SU-DHL-6 (cell line): Measurements from ENCODE around the gene KIDINS220.

ENCODE experiments used
- H2AFZ ChIP-seq: fragments of 200-600 bp; sonication (generic); 2 replicates; pipeline ENCODE4 v1.6.1; 2014; ENCODE audit warnings: low read depth, mild to moderate bottlenecking, moderate library complexity, mixed read lengths, antibody characterized with exemption, low read length; ENCODE audit not compliant: severe bottlenecking
- H3F3A ChIP-seq: fragments of 200-600 bp; shearing (Covaris generic); 2 replicates; pipeline ENCODE4 v1.6.0; 2016; ENCODE audit warnings: antibody characterized with exemption, mild to moderate bottlenecking; ENCODE audit not compliant: insufficient read depth
- H3K27ac ChIP-seq: fragments of 200-600 bp; sonication (generic); 2 replicates; pipeline ENCODE4 v1.5.1; 2016; ENCODE audit warnings: low read depth, mild to moderate bottlenecking, low read length, moderate library complexity, mixed read lengths
- H3K27me3 ChIP-seq: fragments of 200-600 bp; sonication (generic), shearing (Covaris generic); 2 replicates; pipeline ENCODE4 v1.6.0; 2014; ENCODE audit warnings: mild to moderate bottlenecking, low read length
- H3K36me3 ChIP-seq: fragments of 200-600 bp; sonication (generic); 2 replicates; pipeline ENCODE4 v1.6.1; 2014; ENCODE audit warnings: mild to moderate bottlenecking, low read length, mixed read lengths
- H3K4me2 ChIP-seq: fragments of 300-600, 200-600 bp; shearing (Covaris generic), sonication (generic); 2 replicates; pipeline ENCODE4 v1.6.0; 2014; ENCODE audit warnings: low read length, low read depth, mild to moderate bottlenecking; ENCODE audit not compliant: poor library complexity, severe bottlenecking
- H3K4me3 ChIP-seq: fragments of 200-600 bp; sonication (generic); 2 replicates; pipeline ENCODE4 v1.5.1; 2014; ENCODE audit warnings: antibody characterized with exemption, low read length, mild to moderate bottlenecking, mixed read lengths; ENCODE audit not compliant: insufficient read depth, poor library complexity, severe bottlenecking
- H3K79me2 ChIP-seq: fragments of 200-600 bp; sonication (generic); 2 replicates; pipeline ENCODE4 v1.6.1; 2014; ENCODE audit warnings: mild to moderate bottlenecking, low read length, moderate library complexity; ENCODE audit not compliant: insufficient read depth
- H3K9ac ChIP-seq: fragments of 200-600 bp; sonication (generic); 2 replicates; pipeline ENCODE4 v1.7.0; 2014; ENCODE audit warnings: mild to moderate bottlenecking, low read length
- H3K9me2 ChIP-seq: fragments of 200-600 bp; sonication (generic); replicated peaks from 2 replicates; pipeline ENCODE4 v1.6.1; 2014; ENCODE audit warnings: low read length; ENCODE audit not compliant: insufficient read depth
- H3K9me3 ChIP-seq: fragments of 200-600 bp; sonication (generic); 2 replicates; pipeline ENCODE4 v1.6.1; 2014; ENCODE audit warnings: low read length, mixed read lengths; ENCODE audit not compliant: insufficient read depth
- H4K20me1 ChIP-seq: fragments of 200-600 bp; sonication (generic); 2 replicates; pipeline ENCODE4 v1.6.1; 2014; ENCODE audit warnings: low read depth, mild to moderate bottlenecking, antibody characterized with exemption, low read length, moderate library complexity, mixed read lengths
- EZH2phosphoT487 ChIP-seq: fragments of 200-600 bp; sonication (generic), shearing (Covaris generic); conservative IDR thresholded peaks from 2 replicates; pipeline ENCODE4 v1.6.1; 2018; ENCODE audit warnings: mild to moderate bottlenecking, antibody characterized with exemption, low read length, moderate library complexity, mixed read lengths
- TF ChIP-seq, protein P1 (sequence below): fragments of 200-600 bp; sonication (generic); IDR thresholded peaks from one replicate; pipeline ENCODE4 v1.5.1; 2017; ENCODE audit warnings: antibody characterized with exemption, mild to moderate bottlenecking, low read length, moderate library complexity; ENCODE audit not compliant: insufficient read depth, poor library complexity, severe bottlenecking

Gene KIDINS220

DNA sequence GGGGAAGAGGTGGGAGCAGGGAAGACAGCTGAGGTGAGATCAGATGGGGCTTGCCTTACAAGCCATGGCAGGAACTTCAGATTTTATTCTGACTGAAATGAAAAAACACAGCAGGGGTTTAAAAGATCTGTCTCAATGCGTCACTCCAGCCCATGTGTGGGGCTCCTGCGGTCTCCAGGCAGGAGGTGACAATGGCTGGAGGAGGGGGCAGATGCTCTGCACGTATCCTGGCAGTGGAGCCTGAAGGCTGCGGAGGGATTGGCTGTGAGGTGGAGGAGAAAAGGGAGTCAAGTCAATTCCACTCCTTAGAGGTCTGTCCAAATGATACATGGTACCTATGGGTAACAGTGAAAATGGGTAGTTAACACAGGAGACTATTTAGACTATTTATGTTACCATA, 40.5 kb upstream of the KIDINS220 start:
- Histone ChIP-seq H3K9ac (no peak overlapping the region), H2AFZ (no peak overlapping the region), H4K20me1 (no peaks in the 10 kb centered on the region), H3K79me2 (no peaks in the 10 kb centered on the region), H3K27ac (no peak overlapping the region), H3K4me3 (no peak overlapping the region), H3K4me2 (no peak overlapping the region), H3K27me3 (no peaks in the 10 kb centered on the region), H3K9me3 (no peaks in the 10 kb centered on the region), H3F3A (no peaks in the 10 kb centered on the region), H3K9me2 (no peaks in the 10 kb centered on the region), H3K36me3 (no peaks in the 10 kb centered on the region)
- TF ChIP-seq, protein P1, sequence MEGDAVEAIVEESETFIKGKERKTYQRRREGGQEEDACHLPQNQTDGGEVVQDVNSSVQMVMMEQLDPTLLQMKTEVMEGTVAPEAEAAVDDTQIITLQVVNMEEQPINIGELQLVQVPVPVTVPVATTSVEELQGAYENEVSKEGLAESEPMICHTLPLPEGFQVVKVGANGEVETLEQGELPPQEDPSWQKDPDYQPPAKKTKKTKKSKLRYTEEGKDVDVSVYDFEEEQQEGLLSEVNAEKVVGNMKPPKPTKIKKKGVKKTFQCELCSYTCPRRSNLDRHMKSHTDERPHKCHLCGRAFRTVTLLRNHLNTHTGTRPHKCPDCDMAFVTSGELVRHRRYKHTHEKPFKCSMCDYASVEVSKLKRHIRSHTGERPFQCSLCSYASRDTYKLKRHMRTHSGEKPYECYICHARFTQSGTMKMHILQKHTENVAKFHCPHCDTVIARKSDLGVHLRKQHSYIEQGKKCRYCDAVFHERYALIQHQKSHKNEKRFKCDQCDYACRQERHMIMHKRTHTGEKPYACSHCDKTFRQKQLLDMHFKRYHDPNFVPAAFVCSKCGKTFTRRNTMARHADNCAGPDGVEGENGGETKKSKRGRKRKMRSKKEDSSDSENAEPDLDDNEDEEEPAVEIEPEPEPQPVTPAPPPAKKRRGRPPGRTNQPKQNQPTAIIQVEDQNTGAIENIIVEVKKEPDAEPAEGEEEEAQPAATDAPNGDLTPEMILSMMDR = no peak
- no peak for TF ChIP-seq EZH2phosphoT487

DNA sequence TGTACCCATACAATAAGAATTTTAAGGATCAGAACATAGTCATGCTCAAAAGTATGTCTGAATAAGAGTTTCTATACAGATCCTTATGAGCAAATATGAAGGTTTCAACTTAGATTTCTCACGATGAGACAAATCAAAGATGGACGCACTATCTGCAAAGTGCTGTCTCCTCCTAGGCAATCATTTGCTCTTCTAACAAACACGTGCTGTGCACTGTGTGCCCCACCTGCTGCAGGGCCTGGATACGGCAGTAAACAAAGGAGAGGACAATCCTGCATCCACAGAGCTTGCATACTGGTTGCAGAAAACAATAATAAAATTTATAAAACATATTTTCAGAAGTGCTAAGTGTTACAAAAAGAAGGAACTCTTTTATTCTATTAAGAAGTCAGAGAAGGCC, 39.9 kb upstream of the KIDINS220 start:
- no peak for TF ChIP-seq EZH2phosphoT487
- TF ChIP-seq, protein P1 = no peak
- Histone ChIP-seq H3K27me3 (no peaks in the 10 kb centered on the region), H3K27ac (no peak overlapping the region), H4K20me1 (no peaks in the 10 kb centered on the region), H3K9me2 (no peaks in the 10 kb centered on the region), H3K9ac (no peak overlapping the region), H3F3A (no peaks in the 10 kb centered on the region), H3K79me2 (no peaks in the 10 kb centered on the region), H3K9me3 (no peaks in the 10 kb centered on the region), H3K4me3 (no peak overlapping the region), H3K36me3 (no peaks in the 10 kb centered on the region), H3K4me2 (no peak overlapping the region), H2AFZ (no peak overlapping the region)

DNA sequence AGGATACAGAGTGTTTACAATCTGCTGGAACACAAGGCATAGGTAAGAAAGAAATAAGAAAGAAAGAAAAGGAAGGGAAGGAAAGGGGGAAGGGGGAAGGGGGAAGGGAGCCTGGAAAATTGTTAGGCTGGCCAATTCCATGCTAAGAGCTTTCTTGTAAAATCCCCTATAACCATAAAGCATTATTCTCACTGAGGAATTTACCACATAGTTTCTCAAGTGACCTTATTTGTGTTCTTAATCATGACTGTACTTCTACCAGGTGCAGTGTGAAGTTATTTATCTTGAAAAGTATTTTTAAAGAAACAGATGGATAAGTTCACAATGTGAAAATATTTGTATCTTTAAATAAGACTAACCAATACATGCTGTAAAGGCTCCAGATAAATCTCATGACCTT, 39.2 kb upstream of the KIDINS220 start:
- Histone ChIP-seq H2AFZ (no peak overlapping the region), H3F3A (no peaks in the 10 kb centered on the region), H3K4me2 (no peak overlapping the region), H3K27me3 (no peaks in the 10 kb centered on the region), H4K20me1 (no peaks in the 10 kb centered on the region), H3K9me3 (no peaks in the 10 kb centered on the region), H3K9ac (no peak overlapping the region), H3K27ac (no peak overlapping the region), H3K9me2 (no peaks in the 10 kb centered on the region), H3K36me3 (no peaks in the 10 kb centered on the region), H3K79me2 (no peaks in the 10 kb centered on the region), H3K4me3 (no peak overlapping the region)
- TF ChIP-seq, protein P1 = no peak
- TF ChIP-seq EZH2phosphoT487 = no peak

DNA sequence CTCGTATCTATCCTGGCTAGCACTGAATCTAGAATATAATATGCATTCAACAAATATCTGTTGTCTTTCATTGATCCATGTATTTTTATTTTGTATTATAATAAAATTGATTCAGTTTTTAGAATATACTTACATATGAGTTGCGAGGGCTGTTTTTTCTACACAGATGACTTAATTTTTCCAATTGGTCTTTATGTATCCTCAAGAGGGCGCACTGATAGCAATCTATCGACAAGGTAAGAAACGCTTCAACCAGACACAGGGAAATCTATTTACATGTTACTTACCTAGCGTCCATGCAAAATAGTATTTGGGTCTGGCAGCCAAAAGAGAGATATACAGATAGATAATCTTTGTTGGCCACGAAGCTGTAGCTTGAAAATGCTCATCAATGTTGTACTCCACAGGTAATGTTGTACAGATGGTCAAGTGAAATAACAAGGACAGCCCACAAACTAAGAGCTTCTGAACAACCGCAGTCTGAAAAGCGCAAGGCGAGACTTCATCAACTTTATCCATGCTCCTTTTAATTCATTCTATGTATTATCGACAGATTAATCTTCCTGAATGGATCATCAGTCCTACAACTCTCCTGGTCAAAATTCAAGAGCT, 35.5 kb upstream of the KIDINS220 start:
- H3K9me3 ChIP-seq = no peaks in the 10 kb centered on the region
- H3K27ac ChIP-seq = no peak overlapping the region
- H3K79me2 ChIP-seq = no peaks in the 10 kb centered on the region
- no peaks in the 10 kb centered on the region for H4K20me1 ChIP-seq
- H3K27me3 ChIP-seq = no peaks in the 10 kb centered on the region
- no peak for TF ChIP-seq EZH2phosphoT487
- TF ChIP-seq, protein P1 = peak; percentile 75
- no peak overlapping the region for H3K9ac ChIP-seq
- no peaks in the 10 kb centered on the region for H3F3A ChIP-seq
- no peak overlapping the region for H3K4me2 ChIP-seq
- no peaks in the 10 kb centered on the region for H3K36me3 ChIP-seq
- no peak overlapping the region for H2AFZ ChIP-seq
- no peaks in the 10 kb centered on the region for H3K9me2 ChIP-seq
- no peak overlapping the region for H3K4me3 ChIP-seq
